ENCODE results near the gene ELAC2. TPM values are rescaled to one million over a fixed set of nuclear protein-coding genes. Genes with fewer than 3 reads are reported as not detected.

ELAC2 gene
- total and polyA plus RNA-seq, 3 experiments from 2014 or later, result 54.2 to 86.3 (median 84.5) TPM

- no peaks in the 10 kb centered on the region for H3K9me3 ChIP-seq (ENCODE audit: low read length)
- no peaks in the 10 kb centered on the region for H3K27me3 ChIP-seq (ENCODE audit: insufficient read depth, low read length, poor library complexity, severe bottlenecking)
- DNase-seq, result no peak
- H3K36me3 ChIP-seq (ENCODE audit: insufficient read depth, low read length), result no peaks in the 10 kb centered on the region
- CTCF ChIA-PET, result interaction anchor here (2.1 kb wide), 1 partner anchor 9 kb away, joined by 6 read pairs; no protein-coding TSS in a partner anchor
- Mint-ChIP-seq H3K27ac (no peak overlapping the region), H3K36me3 (no peaks in the 10 kb centered on the region), H3K4me1 (peaks cover 9 to 15% (median 13%) of the 10 kb centered on the region in 3 donors), H3K9me3 (no peaks in the 10 kb centered on the region), H3K27me3 (peaks cover 13% of the 10 kb centered on the region in 2 donors), H3K4me3 (no peak overlapping the region)
- POLR2A ChIA-PET, result no interaction called here
- H3K4me3 ChIP-seq (ENCODE audit: low read length), result no peak overlapping the region
- no peak overlapping the region for H3K27ac ChIP-seq (ENCODE audit: low read depth, low read length)
- peaks cover 14% of the 10 kb centered on the region for H3K4me1 ChIP-seq (ENCODE audit: insufficient read depth, low read length)
Measured at GRCh38 chr17:13027246-13027645, 9.4 kb upstream of the ELAC2 start.

GRCh38 chr17:13025687-13026086, 7.9 kb upstream of the ELAC2 start:
- peaks cover 3 to 7% (median 6%) of the 10 kb centered on the region in 3 donors for H3K4me1 Mint-ChIP-seq
- CTCF ChIA-PET, result no interaction called here

GRCh38 chr17:13025258-13025627, 7.4 kb upstream of the ELAC2 start:
- H3K4me1 ChIP-seq (ENCODE audit: insufficient read depth, low read length), result peaks cover 4% of the 10 kb centered on the region
- no peak overlapping the region for H3K4me3 ChIP-seq (ENCODE audit: low read length)
- no peak for DNase-seq
- CTCF ChIA-PET, result interaction anchor here (1.3 kb wide), 1 partner anchor 1276 kb away, joined by 3 read pairs; no protein-coding TSS in a partner anchor
- Mint-ChIP-seq H3K4me3 (no peak overlapping the region), H3K36me3 (no peaks in the 10 kb centered on the region), H3K27ac (no peak overlapping the region), H3K9me3 (no peaks in the 10 kb centered on the region), H3K4me1 (peaks cover 3 to 7% (median 6%) of the 10 kb centered on the region in 3 donors), H3K27me3 (peaks cover 11 to 13% of the 10 kb centered on the region in 2 donors)
- H3K36me3 ChIP-seq (ENCODE audit: insufficient read depth, low read length), result no peaks in the 10 kb centered on the region
- no peaks in the 10 kb centered on the region for H3K9me3 ChIP-seq (ENCODE audit: low read length)
- no peaks in the 10 kb centered on the region for H3K27me3 ChIP-seq (ENCODE audit: insufficient read depth, low read length, poor library complexity, severe bottlenecking)
- H3K27ac ChIP-seq (ENCODE audit: low read depth, low read length), result no peak overlapping the region
- POLR2A ChIA-PET, result no interaction called here

More at GRCh38 chr17:13025687-13026086, 7.9 kb upstream of the ELAC2 start:
- Mint-ChIP-seq H3K4me3 (no peak overlapping the region), H3K27me3 (peaks cover 13% of the 10 kb centered on the region in 2 donors), H3K27ac (no peak overlapping the region), H3K9me3 (no peaks in the 10 kb centered on the region), H3K36me3 (no peaks in the 10 kb centered on the region)
- H3K4me3 ChIP-seq (ENCODE audit: low read length), result no peak overlapping the region
- H3K36me3 ChIP-seq (ENCODE audit: insufficient read depth, low read length), result no peaks in the 10 kb centered on the region
- no peak overlapping the region for H3K27ac ChIP-seq (ENCODE audit: low read depth, low read length)
- POLR2A ChIA-PET, result no interaction called here
- H3K4me1 ChIP-seq (ENCODE audit: insufficient read depth, low read length), result peaks cover 4% of the 10 kb centered on the region
- no peaks in the 10 kb centered on the region for H3K27me3 ChIP-seq (ENCODE audit: insufficient read depth, low read length, poor library complexity, severe bottlenecking)
- no peaks in the 10 kb centered on the region for H3K9me3 ChIP-seq (ENCODE audit: low read length)
- no peak for DNase-seq

GRCh38 chr17:13024526-13025257, 6.9 kb upstream of the ELAC2 start:
- no peaks in the 10 kb centered on the region for H3K27me3 ChIP-seq (ENCODE audit: insufficient read depth, low read length, poor library complexity, severe bottlenecking)
- H3K4me3 ChIP-seq (ENCODE audit: low read length), result no peak overlapping the region
- H3K4me1 ChIP-seq (ENCODE audit: insufficient read depth, low read length), result peaks cover 4% of the 10 kb centered on the region
- Mint-ChIP-seq H3K27ac (peak overlapping the region in 2 of 8 donors; percentile 6 to 17), H3K4me3 (peak overlapping the region in 6 of 7 donors; percentile 0 to 73 (median 26)), H3K27me3 (peaks cover 11 to 13% of the 10 kb centered on the region in 2 donors), H3K36me3 (no peaks in the 10 kb centered on the region), H3K4me1 (peaks cover 3 to 7% (median 6%) of the 10 kb centered on the region in 3 donors), H3K9me3 (no peaks in the 10 kb centered on the region)
- CTCF ChIA-PET, result interaction anchor here (1.1 to 1.6 kb wide), 3 partner anchors 8 to 1277 kb away, joined by 3 to 4 read pairs (median 3); no protein-coding TSS in a partner anchor
- no peak overlapping the region for H3K27ac ChIP-seq (ENCODE audit: low read depth, low read length)
- H3K9me3 ChIP-seq (ENCODE audit: low read length), result no peaks in the 10 kb centered on the region
- H3K36me3 ChIP-seq (ENCODE audit: insufficient read depth, low read length), result no peaks in the 10 kb centered on the region
- POLR2A ChIA-PET, result no interaction called here
- peak; percentile 52 to 71 (median 59) for DNase-seq

- no peak overlapping the region for H3K27ac ChIP-seq (ENCODE audit: low read depth, low read length)
- no peak for DNase-seq
- no peaks in the 10 kb centered on the region for H3K27me3 ChIP-seq (ENCODE audit: insufficient read depth, low read length, poor library complexity, severe bottlenecking)
- CTCF ChIA-PET, result interaction anchor here (1.0 to 1.6 kb wide), 4 partner anchors 9 to 1278 kb away, joined by 3 to 4 read pairs (median 3); no protein-coding TSS in a partner anchor
- Mint-ChIP-seq H3K4me3 (peak overlapping the region in 1 of 7 donors; percentile 15), H3K9me3 (no peaks in the 10 kb centered on the region), H3K27ac (no peak overlapping the region), H3K36me3 (no peaks in the 10 kb centered on the region), H3K27me3 (peaks cover 11 to 13% of the 10 kb centered on the region in 2 donors), H3K4me1 (peaks cover 6 to 7% (median 6%) of the 10 kb centered on the region in 3 donors)
- no peaks in the 10 kb centered on the region for H3K9me3 ChIP-seq (ENCODE audit: low read length)
- POLR2A ChIA-PET, result no interaction called here
- H3K36me3 ChIP-seq (ENCODE audit: insufficient read depth, low read length), result no peaks in the 10 kb centered on the region
- H3K4me1 ChIP-seq (ENCODE audit: insufficient read depth, low read length), result peaks cover 4% of the 10 kb centered on the region
- H3K4me3 ChIP-seq (ENCODE audit: low read length), result no peak overlapping the region
Measured at GRCh38 chr17:13024016-13024415, 6.2 kb upstream of the ELAC2 start.

GRCh38 chr17:13016881-13017654, 759 bp downstream of the ELAC2 start:
- H3K36me3 ChIP-seq (ENCODE audit: insufficient read depth, low read length), result peaks cover 36% of the 10 kb centered on the region
- no peaks in the 10 kb centered on the region for H3K27me3 Mint-ChIP-seq
- POLR2A ChIA-PET, result interaction anchor here (1.1 to 1.6 kb wide), 3 partner anchors 996 to 1285 kb away, joined by 3 to 6 read pairs (median 3); partner anchors contain the start of genes MAP2K4 and ZNF18

GRCh38 chr17:13014801-13015200, 3.0 kb downstream of the ELAC2 start:
- peaks cover 13% of the 10 kb centered on the region for H3K4me1 ChIP-seq (ENCODE audit: insufficient read depth, low read length)
- H3K27ac Mint-ChIP-seq, result peak overlapping the region in 5 of 8 donors; percentile 21 to 61 (median 52)
- peaks cover 21 to 79% (median 31%) of the 10 kb centered on the region in 3 donors for H3K36me3 Mint-ChIP-seq
- no peak for DNase-seq
- no peaks in the 10 kb centered on the region for H3K27me3 Mint-ChIP-seq
- CTCF ChIA-PET, result interaction anchor here (1.6 to 2.0 kb wide), 3 partner anchors 9 to 15 kb away, joined by 4 to 8 read pairs (median 4); no protein-coding TSS in a partner anchor
- POLR2A ChIA-PET, result no interaction called here
- no peaks in the 10 kb centered on the region for H3K9me3 ChIP-seq (ENCODE audit: low read length)
- H3K27ac ChIP-seq (ENCODE audit: low read depth, low read length), result no peak overlapping the region
- H3K9me3 Mint-ChIP-seq, result no peaks in the 10 kb centered on the region
- H3K27me3 ChIP-seq (ENCODE audit: insufficient read depth, low read length, poor library complexity, severe bottlenecking), result no peaks in the 10 kb centered on the region
- peak overlapping the region in 5 of 7 donors; percentile 9 to 90 (median 30) for H3K4me3 Mint-ChIP-seq
- H3K4me1 Mint-ChIP-seq, result peaks cover 34 to 59% (median 53%) of the 10 kb centered on the region in 3 donors
- H3K36me3 ChIP-seq (ENCODE audit: insufficient read depth, low read length), result peaks cover 50% of the 10 kb centered on the region
- no peak overlapping the region for H3K4me3 ChIP-seq (ENCODE audit: low read length)

More at GRCh38 chr17:13016881-13017654, 759 bp downstream of the ELAC2 start:
- Mint-ChIP-seq H3K4me3 (peak overlapping the region; percentile 90 to 99 (median 98)), H3K36me3 (peaks cover 15 to 57% (median 20%) of the 10 kb centered on the region in 3 donors), H3K9me3 (no peaks in the 10 kb centered on the region), H3K4me1 (peaks cover 34 to 52% (median 49%) of the 10 kb centered on the region in 3 donors), H3K27ac (peak overlapping the region; percentile 73 to 98 (median 88))
- H3K9me3 ChIP-seq (ENCODE audit: low read length), result no peaks in the 10 kb centered on the region
- CTCF ChIA-PET, result interaction anchor here (1.7 to 6.3 kb wide), 2 partner anchors 15 kb away, joined by 9 to 103 read pairs; no protein-coding TSS in a partner anchor
- peak overlapping the region; percentile 85 for H3K4me3 ChIP-seq (ENCODE audit: low read length)
- peak overlapping the region; percentile 68 for H3K27ac ChIP-seq (ENCODE audit: low read depth, low read length)
- H3K4me1 ChIP-seq (ENCODE audit: insufficient read depth, low read length), result peaks cover 13% of the 10 kb centered on the region
- DNase-seq, result no peak
- no peaks in the 10 kb centered on the region for H3K27me3 ChIP-seq (ENCODE audit: insufficient read depth, low read length, poor library complexity, severe bottlenecking)

All from CD8-positive, alpha-beta memory T cell (primary cell).